ENCODE results near the gene LRRFIP1. TPM values are rescaled to one million over a fixed set of nuclear protein-coding genes. Genes with fewer than 3 reads are reported as not detected.
A peak's percentile ranks its signal among the peaks of the same experiment; 100 is the strongest.
"Not testable (repeated sequence)": the region's sequence is repeated elsewhere in the genome, so short reads cannot be mapped to it uniquely, and the experiment has no call there.

LRRFIP1 gene
- total RNA-seq, 2 donors from 2014 or later, result 180 to 357 TPM

- intact Hi-C loops (cut with DNase I), result no loop called here
- DNase-seq (ENCODE audit: low spot score), result no peak
Observed at GRCh38 chr2:237651761-237652160, 24.4 kb downstream of the LRRFIP1 start.

GRCh38 chr2:237652181-237652580 is 24.8 kb downstream of the LRRFIP1 start:
- no peak for DNase-seq (ENCODE audit: low spot score)
- intact Hi-C loops (cut with DNase I), result no loop called here

- DNase-seq (ENCODE audit: low spot score), result no peak
- intact Hi-C loops (cut with DNase I), result no loop called here
Observed at GRCh38 chr2:237652854-237653253, 25.5 kb downstream of the LRRFIP1 start.

DNA sequence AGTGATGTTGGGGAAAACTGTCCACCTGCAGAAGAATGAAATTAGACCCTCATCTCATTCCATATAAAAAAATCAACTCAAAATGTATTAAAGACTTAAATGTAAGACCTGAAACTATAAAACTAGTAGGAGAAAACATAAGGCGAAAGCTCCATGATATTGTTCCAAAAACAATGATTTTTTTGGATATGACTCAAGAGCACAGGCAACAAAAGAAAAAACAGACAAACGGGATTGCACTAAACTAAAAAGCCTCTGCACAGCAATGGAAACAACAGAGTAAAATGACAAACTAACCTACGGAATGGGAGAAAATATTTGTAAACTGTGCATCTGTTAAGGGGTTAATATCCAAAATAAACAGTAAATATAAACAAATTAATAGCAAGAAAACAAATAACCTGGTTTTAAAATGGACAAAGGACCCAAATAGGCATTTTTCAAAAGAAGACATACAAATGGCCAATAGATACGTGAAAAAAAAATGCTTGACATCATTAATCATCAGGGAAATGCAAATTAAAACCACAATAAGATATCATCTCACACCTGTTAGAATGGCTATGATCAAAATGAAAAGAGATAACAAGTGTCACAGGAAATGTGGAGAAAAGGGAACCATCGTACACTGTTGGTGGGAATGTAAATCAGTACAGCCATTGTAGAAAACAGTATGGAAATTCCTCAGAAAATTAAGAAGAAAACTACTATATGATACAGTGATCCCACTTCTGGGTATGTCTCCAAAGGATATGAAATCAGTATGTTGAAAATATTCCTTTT is 26.6 kb downstream of the LRRFIP1 start:
- intact Hi-C loops (cut with DNase I), result no loop called here
- DNase-seq (ENCODE audit: low spot score), result no peak

DNA sequence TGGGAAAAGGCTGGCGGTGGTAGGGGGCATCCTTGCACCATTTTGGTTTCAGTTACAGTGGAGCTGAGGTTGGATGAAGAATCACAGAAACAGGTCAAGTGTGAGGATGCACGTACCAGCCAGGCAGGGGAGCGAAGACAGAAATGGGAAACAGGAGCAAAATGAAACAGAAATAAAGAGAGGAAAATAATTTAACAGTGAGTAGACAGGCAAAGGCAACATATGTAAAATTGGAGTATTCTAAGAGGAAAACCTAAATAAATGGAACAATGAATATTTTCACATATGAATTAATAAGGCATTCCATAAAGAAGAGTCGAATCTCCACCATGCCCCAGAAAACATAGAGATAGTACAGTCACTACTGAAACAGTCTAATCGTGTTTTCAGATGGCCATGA is 29.7 kb downstream of the LRRFIP1 start:
- DNase-seq (ENCODE audit: low spot score), result no peak
- intact Hi-C loops (cut with DNase I), result no loop called here

DNA sequence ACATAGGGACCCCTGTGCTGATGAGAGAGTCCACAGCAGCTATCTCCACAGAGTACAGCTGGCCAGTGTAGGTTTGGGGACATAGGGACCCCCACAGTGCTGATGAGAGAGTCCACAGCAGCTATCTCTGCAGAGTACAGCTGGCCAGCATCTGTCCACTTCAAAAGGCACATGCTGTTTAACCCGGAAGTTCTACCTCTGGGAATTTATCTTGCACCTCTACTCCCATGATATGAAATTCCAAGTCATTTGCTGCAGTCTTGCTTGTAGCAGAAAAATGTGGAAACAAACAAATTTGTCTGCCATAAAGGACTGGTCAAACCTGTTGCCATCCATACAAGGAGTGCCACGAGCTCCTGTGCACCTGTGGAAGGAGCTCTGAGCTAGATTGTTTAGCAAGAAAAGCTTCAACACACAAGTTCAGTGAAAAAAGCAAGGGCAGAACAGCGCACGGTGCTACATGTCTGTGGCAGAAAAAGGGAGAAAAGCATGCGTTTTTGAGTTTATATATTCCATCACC is 33.1 kb downstream of the LRRFIP1 start:
- no peak for DNase-seq (ENCODE audit: low spot score)
- intact Hi-C loops (cut with DNase I), result loop anchor here in 1 of 2 donors (5.0 kb wide), 1 partner anchor 42 kb away; no protein-coding TSS in a partner anchor

DNA sequence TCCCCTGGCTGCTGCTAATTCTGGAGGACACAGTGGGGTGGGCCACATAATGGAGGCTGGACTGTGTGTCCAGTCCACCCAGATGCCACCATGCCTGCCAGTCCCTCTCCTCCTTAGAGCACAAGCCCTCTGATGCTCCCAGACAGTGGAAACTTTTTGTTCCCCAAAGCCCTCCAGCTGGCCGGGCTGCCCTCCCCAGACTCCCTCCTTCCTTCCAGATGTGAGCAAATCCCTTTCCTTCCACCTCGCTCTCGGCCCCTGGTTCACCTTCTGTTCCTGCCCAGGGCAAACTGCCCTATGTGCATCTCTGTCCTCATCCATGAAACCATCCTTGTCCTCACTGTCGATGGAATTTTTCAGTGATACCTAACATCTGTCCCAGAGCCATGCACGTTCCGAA is 33.9 kb downstream of the LRRFIP1 start:
- intact Hi-C loops (cut with DNase I), result loop anchor here in 1 of 2 donors (5.0 kb wide), 1 partner anchor 41 kb away; no protein-coding TSS in a partner anchor
- DNase-seq (ENCODE audit: low spot score), result no peak

DNA sequence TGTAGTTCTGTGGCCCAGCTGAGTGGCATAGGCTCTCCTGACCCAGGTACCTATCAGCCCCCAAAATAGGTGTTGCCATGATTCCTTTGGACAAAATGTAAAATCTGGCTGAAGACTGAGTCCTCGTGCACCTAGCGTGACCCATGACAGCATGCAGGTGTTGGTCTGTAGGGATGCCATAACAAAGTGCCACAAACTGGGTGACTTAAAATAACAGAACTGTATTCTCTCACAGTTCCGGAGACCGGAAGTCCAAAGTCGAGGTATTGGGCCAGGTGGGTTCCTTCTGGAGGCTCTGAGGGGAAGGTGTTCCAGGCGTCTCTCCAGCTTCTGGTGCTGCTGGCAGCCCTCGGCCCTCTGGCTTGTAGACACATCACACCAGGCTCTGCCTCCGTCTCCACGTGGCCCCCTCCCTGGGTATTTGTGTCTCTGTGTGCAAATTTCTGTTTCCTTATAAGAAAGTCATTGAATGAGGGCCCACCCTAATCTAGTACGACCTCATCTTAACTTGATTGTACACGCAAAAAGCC is 34.5 kb downstream of the LRRFIP1 start:
- intact Hi-C loops (cut with DNase I), result loop anchor here in 1 of 2 donors (5.0 kb wide), 1 partner anchor 40 kb away; no protein-coding TSS in a partner anchor
- DNase-seq (ENCODE audit: low spot score), result no peak

- peak; percentile 95 for DNase-seq (ENCODE audit: low spot score)
- intact Hi-C loops (cut with DNase I), result loop anchor here in 1 of 2 donors (5.0 kb wide), 1 partner anchor 40 kb away; no protein-coding TSS in a partner anchor
Observed at GRCh38 chr2:237662671-237663093, 35.3 kb downstream of the LRRFIP1 start.

DNA sequence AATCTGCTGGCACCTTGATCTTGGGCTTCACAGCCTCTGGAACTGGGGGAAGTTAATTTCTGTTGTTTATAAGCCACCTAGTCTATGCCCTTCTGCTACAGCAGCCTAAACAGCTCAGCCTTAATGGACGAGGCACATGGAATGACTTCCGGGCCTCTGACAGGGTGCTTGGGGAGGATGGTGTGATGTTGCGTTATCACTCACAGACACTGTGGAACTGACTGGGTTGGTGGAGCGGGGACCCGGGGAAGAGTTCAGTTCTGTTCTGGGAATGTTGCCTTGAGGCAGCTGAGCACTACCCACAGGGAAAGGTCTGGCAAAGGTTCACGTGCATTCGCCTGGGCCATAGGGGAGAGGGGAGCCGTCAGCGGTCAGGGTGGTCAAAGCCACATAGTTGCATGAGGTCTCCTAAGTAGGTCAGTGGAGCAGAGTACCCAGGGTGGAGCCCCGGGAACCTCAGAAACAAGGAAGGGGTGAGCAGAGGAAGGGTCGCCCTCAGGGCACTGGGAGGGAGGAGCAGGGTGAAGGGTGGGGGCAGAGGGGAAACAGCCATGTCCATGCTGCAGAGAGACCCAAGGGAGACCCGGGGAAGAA is 36.2 kb downstream of the LRRFIP1 start:
- no peak for DNase-seq (ENCODE audit: low spot score)

DNA sequence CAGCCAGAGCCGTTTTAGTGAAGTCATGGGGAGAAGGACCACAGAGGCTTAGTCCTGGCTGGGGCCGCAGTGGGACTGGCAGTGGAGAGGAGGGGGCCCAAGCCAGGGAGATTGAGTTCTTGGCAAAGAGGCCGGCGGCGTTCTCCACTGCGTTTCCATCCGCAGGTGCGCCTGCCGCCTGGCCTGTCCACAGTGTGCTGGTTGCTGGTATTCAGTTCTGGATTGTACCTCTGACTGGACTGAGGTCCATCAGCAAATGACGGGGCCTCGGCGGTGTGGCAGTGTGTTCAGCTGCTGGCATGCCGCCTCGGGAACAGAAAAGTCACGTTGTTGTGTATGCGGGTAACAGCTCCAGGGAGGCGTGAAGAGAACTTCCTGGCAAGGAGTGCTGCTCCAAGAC is 36.8 kb downstream of the LRRFIP1 start:
- intact Hi-C loops (cut with DNase I), result loop anchor here in 1 of 2 donors (5.0 kb wide), 1 partner anchor 38 kb away; no protein-coding TSS in a partner anchor

More for the DNA sequence above, 36.2 kb downstream of the LRRFIP1 start:
- intact Hi-C loops (cut with DNase I), result loop anchor here in 1 of 2 donors (5.0 kb wide), 1 partner anchor 39 kb away; no protein-coding TSS in a partner anchor

DNA sequence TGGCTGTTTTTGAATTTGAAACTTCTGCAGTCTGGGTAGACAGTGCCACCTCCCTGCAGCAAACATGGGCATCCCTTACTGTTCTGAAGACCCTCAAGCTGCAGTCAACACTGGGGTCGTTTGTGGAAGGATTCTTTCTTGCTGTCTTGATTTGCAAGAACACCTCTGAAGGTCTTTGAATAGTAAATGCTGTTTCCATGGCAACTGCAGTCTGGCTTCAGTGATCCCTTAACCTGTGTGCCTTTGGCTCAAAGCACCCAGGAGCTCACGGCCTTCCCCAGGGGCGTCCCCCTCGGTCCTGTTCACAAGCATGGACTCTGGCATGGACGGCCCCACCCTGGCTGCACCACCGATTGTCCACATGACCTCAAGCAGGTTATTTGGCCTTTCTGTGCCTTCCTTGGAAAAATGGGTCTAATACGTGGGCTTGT is 38.3 kb downstream of the LRRFIP1 start:
- no peak for DNase-seq (ENCODE audit: low spot score)
- intact Hi-C loops (cut with DNase I), result loop anchor here (5.0 kb wide), 3 partner anchors 48 to 82 kb away; no protein-coding TSS in a partner anchor

More for the DNA sequence above, 36.8 kb downstream of the LRRFIP1 start:
- DNase-seq (ENCODE audit: low spot score), result no peak

- intact Hi-C loops (cut with DNase I), result loop anchor here (5.0 kb wide), 3 partner anchors 49 to 81 kb away; no protein-coding TSS in a partner anchor
- DNase-seq (ENCODE audit: low spot score), result no peak
Observed at GRCh38 chr2:237666606-237667005, 39.2 kb downstream of the LRRFIP1 start.

GRCh38 chr2:237667050-237667576 is 39.7 kb downstream of the LRRFIP1 start:
- DNase-seq (ENCODE audit: low spot score), result not testable (repeated sequence)
- intact Hi-C loops (cut with DNase I), result loop anchor here (5.0 kb wide), 3 partner anchors 50 to 80 kb away; no protein-coding TSS in a partner anchor

DNA sequence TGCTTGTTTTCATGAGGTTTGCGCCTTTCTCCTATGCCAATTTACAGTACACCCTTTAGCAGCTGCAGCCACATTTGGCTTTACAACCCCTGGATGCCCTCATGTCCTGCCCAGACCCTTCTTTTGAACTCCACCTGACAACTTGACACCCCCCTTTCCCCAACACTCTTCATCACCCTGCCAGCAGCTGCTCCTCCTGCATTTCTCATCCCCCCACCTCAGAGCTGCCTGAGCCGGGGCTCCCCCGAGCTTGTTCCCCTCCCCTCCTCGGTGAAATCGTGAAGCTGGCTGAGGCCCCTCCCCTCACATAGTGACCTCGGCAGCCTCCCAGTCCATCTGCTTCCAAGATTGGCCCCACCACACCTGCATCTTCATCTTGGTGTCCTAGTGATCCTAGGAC is 40.5 kb downstream of the LRRFIP1 start:
- intact Hi-C loops (cut with DNase I), result loop anchor here (5.0 kb wide), 3 partner anchors 51 to 79 kb away; no protein-coding TSS in a partner anchor
- no peak for DNase-seq (ENCODE audit: low spot score)

- intact Hi-C loops (cut with DNase I), result loop anchor here (5.0 kb wide), 3 partner anchors 51 to 79 kb away; no protein-coding TSS in a partner anchor
- no peak for DNase-seq (ENCODE audit: low spot score)
Observed at GRCh38 chr2:237668440-237668839, 41.1 kb downstream of the LRRFIP1 start.

DNA sequence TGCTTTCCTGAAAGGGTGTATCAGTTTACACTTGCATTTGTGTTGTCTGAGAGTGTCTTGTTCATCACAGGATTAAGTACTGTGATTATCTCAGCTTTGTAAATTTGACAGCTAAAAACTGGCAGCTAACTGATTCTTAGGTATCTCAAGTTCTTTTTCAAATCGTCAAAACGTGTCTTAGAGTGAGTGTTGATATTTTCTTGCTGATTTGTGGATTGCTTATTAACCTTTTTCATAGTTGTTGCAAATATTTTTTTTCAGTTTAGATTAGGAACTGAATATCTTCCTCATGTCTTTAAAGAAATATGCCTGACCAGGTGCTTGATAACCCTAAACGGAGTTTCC is 41.9 kb downstream of the LRRFIP1 start:
- intact Hi-C loops (cut with DNase I), result loop anchor here (5.0 kb wide), 3 partner anchors 52 to 78 kb away; no protein-coding TSS in a partner anchor
- DNase-seq (ENCODE audit: low spot score), result no peak

- DNase-seq (ENCODE audit: low spot score), result peak; percentile 93
- intact Hi-C loops (cut with DNase I), result loop anchor here (5.0 kb wide), 3 partner anchors 53 to 77 kb away; no protein-coding TSS in a partner anchor
Observed at GRCh38 chr2:237669628-237670392, 42.4 kb downstream of the LRRFIP1 start.
